ENCODE data around the gene JADE1.

The JADE1 gene

GRCh38 chr4:128810871-128811570 is 1.5 kb downstream of the JADE1 start:
- peak; percentile 87 for DNase-seq

GRCh38 chr4:128811571-128812441 is 2.3 kb downstream of the JADE1 start:
- peak; percentile 93 for DNase-seq

DNA sequence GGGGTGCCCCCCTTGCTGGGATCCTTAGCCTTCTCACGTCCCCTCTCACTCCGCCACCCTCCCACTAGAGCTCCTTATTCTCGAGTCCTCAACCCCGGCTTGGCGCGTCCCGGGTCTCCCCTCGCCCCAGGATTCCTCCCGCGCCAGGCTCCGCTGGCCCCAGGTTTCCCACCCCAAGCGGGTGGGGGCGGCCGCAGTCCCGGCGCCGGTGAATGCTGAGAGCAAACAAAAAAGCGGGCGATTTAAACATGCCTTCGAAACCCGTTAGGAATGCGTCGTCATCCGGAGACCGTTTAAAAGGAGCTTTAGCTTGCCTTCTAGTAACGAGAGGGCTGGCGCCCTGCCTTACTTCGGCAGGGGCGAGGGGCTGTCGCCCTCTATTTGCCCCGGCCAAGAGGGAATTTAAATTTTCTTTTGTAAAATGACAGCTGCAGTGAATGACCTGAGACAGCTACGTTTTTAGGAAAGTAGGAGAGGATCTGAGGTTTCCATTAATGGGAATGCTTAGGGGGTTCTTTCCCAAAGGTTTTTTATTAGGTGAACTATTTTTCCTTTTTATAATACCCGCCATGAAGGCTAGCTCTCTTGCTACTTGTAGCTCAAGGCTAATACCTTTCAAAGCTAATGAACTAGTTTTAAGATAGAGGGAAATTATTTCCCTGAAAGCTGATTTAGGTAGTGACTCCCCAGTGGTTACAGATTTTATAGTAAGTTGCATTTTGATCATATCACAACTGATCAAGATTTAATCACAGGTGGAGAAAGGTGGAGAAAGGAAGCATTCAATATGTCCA is 3.1 kb downstream of the JADE1 start:
- DNase-seq = no peak

GRCh38 chr4:128813965-128814364 is 4.5 kb downstream of the JADE1 start:
- DNase-seq = no peak

DNA sequence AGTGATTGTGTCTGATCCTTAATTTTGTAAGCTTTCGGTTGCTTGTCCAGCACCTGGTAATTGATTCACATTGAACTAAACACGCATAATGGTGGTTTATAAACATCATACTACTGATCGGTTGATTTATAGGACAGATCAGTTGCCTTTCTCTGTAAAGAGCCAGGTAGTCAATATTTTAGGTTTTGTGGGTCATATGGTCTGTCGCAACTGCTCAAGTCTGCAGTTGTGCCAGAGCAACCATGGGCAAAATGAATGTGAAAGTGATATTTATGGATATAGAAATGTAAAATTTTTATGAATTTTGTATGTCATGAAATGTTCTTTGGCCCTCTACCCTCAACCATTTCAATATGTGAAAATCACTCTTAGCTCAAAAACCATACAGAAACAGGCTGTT is 8.9 kb downstream of the JADE1 start:
- DNase-seq = no peak

GRCh38 chr4:128819082-128819742 is 9.7 kb downstream of the JADE1 start:
- no peak for DNase-seq

DNA sequence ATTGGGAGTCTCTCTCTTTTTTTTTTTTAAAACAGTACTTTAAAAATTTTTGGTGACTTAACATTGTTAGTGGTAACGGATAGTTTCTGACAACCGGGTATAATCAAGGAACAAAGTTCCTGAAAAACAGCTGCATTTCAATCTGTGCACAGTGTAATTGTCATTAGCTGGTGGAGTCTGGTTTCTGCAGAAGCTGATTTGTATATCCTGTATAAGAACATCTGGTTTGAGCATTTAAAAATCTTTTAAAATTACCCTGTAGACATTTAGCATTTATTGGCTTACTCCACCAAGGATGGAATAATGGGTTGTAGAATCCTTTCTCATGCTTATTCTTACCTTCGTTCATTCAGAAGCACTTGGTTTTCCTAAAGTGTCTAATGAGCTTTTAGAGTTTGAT is 11.2 kb downstream of the JADE1 start:
- no peak for DNase-seq

GRCh38 chr4:128821151-128821550 is 11.7 kb downstream of the JADE1 start:
- no peak for DNase-seq

DNA sequence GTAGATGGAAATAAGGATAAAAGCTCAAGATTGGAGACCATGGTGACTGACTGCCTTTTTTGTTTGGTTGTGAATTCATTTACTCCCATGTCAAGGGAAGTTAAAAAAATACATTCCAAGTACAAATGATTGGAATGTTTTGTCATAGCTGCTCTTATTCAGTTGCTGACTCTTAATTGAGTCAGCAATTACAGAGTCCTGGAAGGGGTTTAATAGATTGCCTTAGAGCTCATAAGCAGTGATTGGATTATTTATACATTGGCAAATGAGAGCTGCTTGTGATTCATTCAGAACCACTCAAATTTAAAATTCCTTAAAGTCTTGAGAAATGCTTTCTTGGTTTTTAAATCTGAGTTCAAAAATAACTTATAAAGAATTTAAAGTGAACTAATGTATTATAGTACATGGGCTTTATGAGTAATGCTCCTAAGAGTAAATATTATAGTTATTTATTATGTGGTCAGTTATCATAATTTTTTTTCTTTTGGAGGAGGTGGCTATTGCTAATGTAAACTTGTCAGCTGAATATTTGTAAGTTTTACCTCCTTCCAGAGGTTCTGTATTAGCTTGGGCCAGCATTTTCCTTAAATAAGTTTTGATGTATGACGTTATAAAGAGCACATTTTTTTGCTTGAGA is 13.6 kb downstream of the JADE1 start:
- DNase-seq = no peak

- DNase-seq = no peak
Observed at GRCh38 chr4:128825226-128825625, 15.7 kb downstream of the JADE1 start.

DNA sequence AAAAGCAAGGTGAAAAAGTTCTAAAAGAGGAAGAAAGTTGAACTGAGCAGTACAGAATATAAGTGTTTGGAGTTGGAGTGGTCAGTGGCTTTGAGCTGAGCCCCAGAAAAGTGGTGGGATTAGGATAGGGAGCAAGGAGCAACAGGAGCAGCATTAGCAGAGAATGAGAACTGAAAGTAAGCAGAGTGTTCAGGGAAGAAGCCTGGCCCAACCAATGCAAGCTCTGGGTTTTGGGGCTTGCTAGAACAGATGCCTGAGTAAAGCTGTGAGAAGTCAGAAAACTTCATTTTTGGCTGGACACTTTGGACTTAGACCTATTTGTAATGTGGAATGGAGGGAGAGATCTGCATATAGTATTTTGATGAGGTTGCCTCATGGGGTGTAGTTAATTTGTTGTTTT is 17.8 kb downstream of the JADE1 start:
- DNase-seq = no peak

- DNase-seq = no peak
Observed at GRCh38 chr4:128830906-128831503, 21.5 kb downstream of the JADE1 start.

DNA sequence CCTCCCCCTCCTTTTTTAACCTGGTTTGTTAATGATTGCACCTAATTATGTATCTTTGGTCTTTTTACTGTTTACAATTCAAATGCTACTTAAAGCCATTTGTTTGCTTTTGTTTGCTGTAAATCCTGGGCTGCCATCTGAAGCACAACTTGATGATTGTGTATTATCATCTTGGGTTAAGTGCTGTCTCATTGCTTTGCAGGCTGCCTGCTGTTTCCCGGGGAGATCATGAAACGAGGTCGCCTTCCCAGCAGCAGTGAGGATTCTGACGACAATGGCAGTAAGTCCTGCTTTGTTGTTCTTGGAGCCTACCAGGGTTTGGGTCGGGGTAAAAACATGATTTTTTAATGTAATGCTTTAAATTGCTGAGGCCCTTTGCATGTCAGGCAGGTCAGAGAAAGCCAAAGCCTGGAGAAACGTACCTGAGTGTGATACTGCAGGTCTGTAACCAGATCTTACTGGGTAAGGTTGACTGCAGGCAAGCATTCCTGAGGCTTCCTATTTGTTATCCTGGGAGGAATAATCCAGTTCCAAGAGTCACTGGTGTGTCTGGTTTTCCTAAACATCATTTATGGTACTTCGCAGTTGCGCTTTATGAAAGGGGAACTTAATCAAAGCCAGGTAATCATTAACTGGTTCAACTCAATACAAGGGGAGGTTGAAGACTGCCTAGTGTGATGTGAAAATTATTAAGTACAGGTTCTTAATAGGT is 22.2 kb downstream of the JADE1 start:
- no peak for DNase-seq

- no peak for DNase-seq
Observed at GRCh38 chr4:128832243-128832625, 22.7 kb downstream of the JADE1 start.

- DNase-seq = no peak
Observed at GRCh38 chr4:128835498-128836222, 26.2 kb downstream of the JADE1 start.

DNA sequence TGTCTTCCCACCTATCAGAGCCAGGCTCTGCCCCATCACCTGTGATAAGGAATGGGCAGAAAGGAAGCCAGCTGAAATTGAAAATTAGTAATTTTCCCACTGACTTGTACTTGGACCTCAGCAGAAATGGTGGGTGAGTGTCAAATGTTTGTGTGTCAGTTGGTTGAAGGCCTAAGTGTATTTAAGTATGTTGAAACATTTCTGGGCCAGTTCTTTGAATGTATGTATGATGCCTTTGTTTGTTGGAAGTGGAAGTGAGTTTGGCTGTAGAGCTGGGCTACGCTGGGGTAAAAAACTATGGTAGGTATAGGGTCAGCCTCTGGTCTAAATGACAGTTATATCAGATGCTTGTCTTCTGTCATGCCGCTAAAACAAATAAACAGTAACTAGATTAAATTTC is 27.7 kb downstream of the JADE1 start:
- no peak for DNase-seq

DNA sequence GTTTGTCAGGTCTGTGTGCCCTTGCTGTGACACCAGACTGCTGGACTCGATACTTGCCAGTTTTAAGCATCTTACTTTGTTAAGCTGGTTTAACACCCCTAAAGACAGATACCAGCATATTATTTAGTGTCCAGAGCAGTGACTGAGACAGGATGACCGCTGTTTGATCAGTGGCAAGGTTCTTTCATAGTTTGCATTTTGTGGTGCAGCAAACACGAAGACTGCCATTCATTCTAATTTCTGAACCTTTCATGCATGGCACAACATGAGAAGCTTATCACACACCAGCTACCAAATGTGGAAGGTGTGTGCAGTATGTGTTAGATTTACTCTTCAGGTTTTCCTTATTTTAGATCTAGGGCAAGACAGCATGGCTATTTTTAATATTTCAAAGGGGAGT is 28.2 kb downstream of the JADE1 start:
- no peak for DNase-seq

GRCh38 chr4:128840711-128841318 is 31.3 kb downstream of the JADE1 start:
- DNase-seq = no peak

DNA sequence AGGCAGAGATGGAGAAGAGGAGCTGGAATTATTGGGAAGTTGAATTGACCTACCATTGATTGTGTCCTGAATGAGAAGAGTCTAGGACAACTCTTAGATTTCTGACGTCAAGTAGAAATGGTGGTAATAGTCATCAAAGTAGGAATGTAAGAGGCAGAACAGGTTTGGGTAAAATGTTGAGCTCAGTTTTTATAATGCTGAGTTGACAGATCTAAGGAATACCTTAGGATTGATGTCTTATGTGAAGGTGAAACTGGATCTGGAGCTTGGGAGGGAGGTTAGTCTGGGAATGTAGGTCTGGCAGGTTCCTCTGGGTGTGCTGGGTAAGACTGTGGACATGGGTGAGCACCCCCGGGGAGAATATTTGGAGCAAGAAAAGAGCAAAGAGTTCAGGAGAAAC is 31.9 kb downstream of the JADE1 start:
- no peak for DNase-seq

DNA sequence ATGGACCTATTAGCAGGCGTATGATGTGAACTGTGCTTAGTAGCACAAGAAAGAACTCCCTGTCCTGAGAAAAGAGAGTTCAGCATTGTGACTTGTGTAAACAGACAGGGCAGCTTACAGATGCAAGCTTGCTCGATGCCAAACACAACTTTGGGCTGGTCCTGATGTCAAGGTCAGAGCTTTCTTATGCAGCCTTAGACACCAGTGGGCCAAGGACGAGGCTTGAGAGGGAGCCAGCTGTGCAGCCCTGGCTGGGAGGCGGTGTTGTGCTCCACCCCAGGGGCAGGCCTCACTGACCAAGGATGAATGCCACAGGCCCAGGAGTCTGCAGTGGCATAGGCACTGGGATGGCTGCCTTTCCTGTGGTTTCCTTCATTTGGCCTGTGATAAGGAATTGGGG is 35.4 kb downstream of the JADE1 start:
- DNase-seq = no peak
